Measurements from ENCODE around the gene ACO1. TPM values are rescaled to one million over a fixed set of nuclear protein-coding genes. Genes with fewer than 3 reads are reported as not detected.
A peak's percentile ranks its signal among the peaks of the same experiment; 100 is the strongest.

Gene ACO1
- total and polyA plus RNA-seq, 2 experiments from 2014 or later = 72.0 to 79.5 TPM

- in situ Hi-C loops (cut with MboI) = no loop called here
- Histone ChIP-seq H3K4me2 (ENCODE audit: unreplicated experiment) (no peak overlapping the region), H3K27me3 (replicated peaks; ENCODE audit: insufficient read depth) (no peaks in the 10 kb centered on the region), H3K9me3 (ENCODE audit: low read depth) (no peaks in the 10 kb centered on the region), H4K20me1 (ENCODE audit: insufficient read depth) (no peaks in the 10 kb centered on the region), H3K27ac (no peak overlapping the region), H3K36me3 (ENCODE audit: low read depth) (no peaks in the 10 kb centered on the region), H2AFZ (peak overlapping the region; percentile 41; the same call in 1 of the 2 replicates), H3K4me3 (no peak overlapping the region; the same call in 1 of the 2 replicates), H3K79me2 (ENCODE audit: insufficient read depth) (no peaks in the 10 kb centered on the region), H3F3A (ENCODE audit: insufficient read depth) (no peaks in the 10 kb centered on the region), H3K9ac (no peak overlapping the region), H3K9me2 (ENCODE audit: insufficient read depth) (no peaks in the 10 kb centered on the region), H3K4me1 (ENCODE audit: insufficient read depth) (no peaks in the 10 kb centered on the region)
- TF ChIP-seq EZH2 (IDR thresholded peaks at IDR 0.05; ENCODE audit: insufficient read depth, poor library complexity, severe bottlenecking) = no peak
- TF ChIP-seq EZH2phosphoT487 (IDR thresholded peaks at IDR 0.05; ENCODE audit: insufficient read depth, low read depth) = no peak
- DNase-seq = peak; percentile 21
- WGBS, 2 experiments (ENCODE audit: low coverage in 1 of 2, low lambda C conversion rate in 2 of 2, missing lambda C conversion rate in 2 of 2) = 48 to 60% methylated on average over 6 of the region's 6 CpGs
Measured at GRCh38 chr9:32344551-32345182, 39.8 kb upstream of the ACO1 start.

DNA sequence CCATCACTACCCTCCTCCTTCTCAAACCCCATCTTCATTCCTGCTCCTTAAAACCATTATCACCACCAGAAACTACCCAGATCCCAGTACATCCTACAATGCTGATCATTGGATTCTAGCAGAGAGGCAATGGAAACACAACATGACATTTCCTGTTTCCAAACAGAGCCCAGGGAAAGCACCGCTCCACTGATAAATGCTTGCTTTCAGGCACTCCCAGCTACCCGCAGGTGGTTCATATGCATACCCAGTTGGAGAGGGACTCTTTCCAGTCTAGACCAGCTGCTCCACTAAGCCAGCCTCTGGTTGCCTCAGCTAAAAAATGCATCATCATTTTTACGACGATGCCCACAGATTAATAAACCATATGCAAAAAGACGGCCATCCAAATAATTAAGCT is 39.2 kb upstream of the ACO1 start:
- H3K27me3 ChIP-seq (replicated peaks; ENCODE audit: insufficient read depth) = no peaks in the 10 kb centered on the region
- no peak overlapping the region for H3K27ac ChIP-seq
- no peaks in the 10 kb centered on the region for H3F3A ChIP-seq (ENCODE audit: insufficient read depth)
- no peak for DNase-seq
- WGBS, 2 experiments (ENCODE audit: low coverage in 1 of 2, low lambda C conversion rate in 2 of 2, missing lambda C conversion rate in 2 of 2) = 62% methylated on average over 5 of the region's 5 CpGs
- TF ChIP-seq EZH2phosphoT487 (IDR thresholded peaks at IDR 0.05; ENCODE audit: insufficient read depth, low read depth) (no peak), EZH2 (IDR thresholded peaks at IDR 0.05; ENCODE audit: insufficient read depth, poor library complexity, severe bottlenecking) (no peak)
- no peaks in the 10 kb centered on the region for H3K79me2 ChIP-seq (ENCODE audit: insufficient read depth)
- H3K36me3 ChIP-seq (ENCODE audit: low read depth) = no peaks in the 10 kb centered on the region
- no peak overlapping the region for H2AFZ ChIP-seq
- no peaks in the 10 kb centered on the region for H3K9me2 ChIP-seq (ENCODE audit: insufficient read depth)
- no peaks in the 10 kb centered on the region for H3K4me1 ChIP-seq (ENCODE audit: insufficient read depth)
- H3K4me3 ChIP-seq = no peak overlapping the region
- no peaks in the 10 kb centered on the region for H3K9me3 ChIP-seq (ENCODE audit: low read depth)
- no peak overlapping the region for H3K9ac ChIP-seq
- H3K4me2 ChIP-seq (ENCODE audit: unreplicated experiment) = no peak overlapping the region
- no peaks in the 10 kb centered on the region for H4K20me1 ChIP-seq (ENCODE audit: insufficient read depth)
- in situ Hi-C loops (cut with MboI) = no loop called here

DNA sequence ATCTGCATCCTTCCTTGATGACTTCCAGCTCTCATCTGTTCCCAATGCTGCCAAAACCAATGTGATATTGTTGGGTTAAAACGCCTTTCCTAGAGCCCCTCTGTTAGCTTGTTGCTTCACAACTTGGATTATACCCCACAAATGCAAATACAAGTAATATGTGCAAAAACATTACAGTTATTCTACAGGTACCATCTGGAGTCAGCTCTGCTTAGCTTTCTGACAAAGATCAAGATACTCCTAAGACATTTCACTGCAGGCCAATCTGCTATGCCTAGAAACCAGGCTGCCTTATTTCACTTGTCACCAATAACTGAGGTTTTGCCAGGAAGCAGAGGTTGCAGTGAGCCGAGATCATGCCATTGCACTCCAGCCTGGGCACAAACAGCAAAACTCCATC is 36.9 kb upstream of the ACO1 start:
- H3K27me3 ChIP-seq (replicated peaks; ENCODE audit: insufficient read depth) = no peaks in the 10 kb centered on the region
- no peaks in the 10 kb centered on the region for H3K9me2 ChIP-seq (ENCODE audit: insufficient read depth)
- no peak overlapping the region for H3K4me2 ChIP-seq (ENCODE audit: unreplicated experiment)
- 8 to 14% methylated on average over 2 of the region's 2 CpGs for WGBS, 2 experiments (ENCODE audit: low coverage in 1 of 2, low lambda C conversion rate in 2 of 2, missing lambda C conversion rate in 2 of 2)
- no peaks in the 10 kb centered on the region for H3K9me3 ChIP-seq (ENCODE audit: low read depth)
- H3K27ac ChIP-seq = no peak overlapping the region
- H3K4me3 ChIP-seq = no peak overlapping the region
- TF ChIP-seq EZH2phosphoT487 (IDR thresholded peaks at IDR 0.05; ENCODE audit: insufficient read depth, low read depth) (no peak), EZH2 (IDR thresholded peaks at IDR 0.05; ENCODE audit: insufficient read depth, poor library complexity, severe bottlenecking) (no peak)
- in situ Hi-C loops (cut with MboI) = no loop called here
- no peaks in the 10 kb centered on the region for H3K36me3 ChIP-seq (ENCODE audit: low read depth)
- H4K20me1 ChIP-seq (ENCODE audit: insufficient read depth) = no peaks in the 10 kb centered on the region
- H3K9ac ChIP-seq = no peak overlapping the region
- no peak overlapping the region for H2AFZ ChIP-seq
- H3F3A ChIP-seq (ENCODE audit: insufficient read depth) = no peaks in the 10 kb centered on the region
- no peaks in the 10 kb centered on the region for H3K4me1 ChIP-seq (ENCODE audit: insufficient read depth)
- DNase-seq = no peak
- H3K79me2 ChIP-seq (ENCODE audit: insufficient read depth) = no peaks in the 10 kb centered on the region

DNA sequence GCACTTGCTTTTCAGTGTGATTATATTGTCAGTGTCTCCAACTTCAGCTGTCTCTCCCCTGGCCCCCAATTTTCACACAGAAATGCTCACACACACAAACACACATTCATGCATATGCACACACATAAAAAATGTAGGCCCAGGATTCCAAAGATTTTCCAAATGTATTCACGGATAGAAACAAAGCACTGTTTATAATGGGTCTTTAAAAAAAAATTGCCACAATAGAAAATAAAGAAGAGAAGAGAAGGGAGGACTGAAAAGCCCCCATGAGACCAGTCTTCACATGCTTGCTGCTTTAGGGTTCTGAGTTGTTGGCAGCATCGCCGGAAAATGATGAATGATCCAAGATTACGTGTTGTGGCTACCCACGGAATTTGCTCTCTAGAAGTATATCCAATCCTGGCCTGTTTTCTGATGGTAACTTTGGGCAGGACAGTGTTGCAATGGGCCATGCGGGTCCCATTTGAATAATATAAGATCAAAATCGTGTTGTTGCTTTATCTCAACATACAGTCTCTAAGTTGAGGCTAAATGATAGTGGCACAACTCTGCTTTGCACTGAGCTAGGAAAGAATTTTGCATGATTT is 36.2 kb upstream of the ACO1 start:
- Histone ChIP-seq H3K4me1 (ENCODE audit: insufficient read depth) (no peaks in the 10 kb centered on the region), H3F3A (ENCODE audit: insufficient read depth) (no peaks in the 10 kb centered on the region), H3K27ac (no peak overlapping the region), H4K20me1 (ENCODE audit: insufficient read depth) (no peaks in the 10 kb centered on the region), H3K4me3 (no peak overlapping the region), H2AFZ (no peak overlapping the region), H3K79me2 (ENCODE audit: insufficient read depth) (no peaks in the 10 kb centered on the region), H3K9ac (no peak overlapping the region), H3K4me2 (ENCODE audit: unreplicated experiment) (no peak overlapping the region), H3K36me3 (ENCODE audit: low read depth) (no peaks in the 10 kb centered on the region), H3K27me3 (replicated peaks; ENCODE audit: insufficient read depth) (no peaks in the 10 kb centered on the region), H3K9me2 (ENCODE audit: insufficient read depth) (no peaks in the 10 kb centered on the region), H3K9me3 (ENCODE audit: low read depth) (no peaks in the 10 kb centered on the region)
- no peak for DNase-seq
- WGBS, 2 experiments (ENCODE audit: low coverage in 1 of 2, low lambda C conversion rate in 2 of 2, missing lambda C conversion rate in 2 of 2) = 32% methylated on average over 7 of the region's 7 CpGs
- TF ChIP-seq EZH2 (IDR thresholded peaks at IDR 0.05; ENCODE audit: insufficient read depth, poor library complexity, severe bottlenecking) = no peak
- TF ChIP-seq EZH2phosphoT487 (IDR thresholded peaks at IDR 0.05; ENCODE audit: insufficient read depth, low read depth) = no peak
- in situ Hi-C loops (cut with MboI) = no loop called here

Measured in GM23248 (cell line).